Spleen (tissue), 11 donors: ENCODE measurements around the gene PCGF3. TPM values are rescaled to one million over a fixed set of nuclear protein-coding genes. Genes with fewer than 3 reads are reported as not detected.

Source experiments
- DNase-seq: peaks from one replicate; pipeline ENCODE4 v3.0.0-alpha.2; 2020
- H3K27ac ChIP-seq, 8 donors: fragments of 200-600 bp; sonication (generic) in 7 of 8; 1 replicate in 4 of 8; 2 replicates in 4 of 8; pipeline versions ENCODE4 v1.5.0 to v1.8.0; 2016 to 2021; ENCODE audit warnings: inconsistent platforms in 4 of 8, mild to moderate bottlenecking in 4 of 8, moderate library complexity in 1 of 8
- H3K27me3 ChIP-seq, 7 donors: fragments of 200-600 bp; sonication (generic) in 6 of 7; replicated peaks in 1 of 7; 1 replicate in 4 of 7; 2 replicates in 3 of 7; pipeline versions ENCODE4 v1.5.0 to v1.8.0; 2016 to 2021; ENCODE audit warnings: inconsistent platforms in 3 of 7, mild to moderate bottlenecking in 1 of 7
- H3K36me3 ChIP-seq, 6 donors: fragments of 200-600 bp; sonication (generic) in 5 of 6; 1 replicate in 4 of 6; 2 replicates in 2 of 6; pipeline versions ENCODE4 v1.5.0 to v1.8.0; 2016 to 2021; ENCODE audit warnings: inconsistent platforms in 2 of 6
- H3K4me1 ChIP-seq, 6 donors: fragments of 200-600 bp; sonication (generic) in 5 of 6; 1 replicate in 3 of 6; 2 replicates in 3 of 6; pipeline versions ENCODE4 v1.5.0 to v1.8.0; 2016 to 2021; ENCODE audit warnings: inconsistent platforms in 3 of 6
- H3K4me3 ChIP-seq, 8 donors: fragments of 200-600 bp; sonication (generic) in 7 of 8; 1 replicate in 4 of 8; 2 replicates in 4 of 8; pipeline versions ENCODE4 v1.5.0 to v1.8.0; 2016 to 2021; ENCODE audit warnings: inconsistent platforms in 4 of 8, mild to moderate bottlenecking in 4 of 8, moderate library complexity in 2 of 8
- H3K9me3 ChIP-seq, 8 donors: fragments of 200-600 bp; sonication (generic) in 7 of 8; 1 replicate in 4 of 8; 2 replicates in 4 of 8; pipeline versions ENCODE4 v1.5.0 to v1.8.0; 2016 to 2021; ENCODE audit warnings: inconsistent platforms in 4 of 8
- CTCF ChIP-seq, 11 experiments: fragments of 200-600 bp in 7 of 11; fragments of 450-650 bp in 4 of 11; sonication (generic) in 4 of 11; IDR thresholded peaks in 8 of 11; conservative IDR thresholded peaks in 3 of 11; 1 replicate in 7 of 11; 2 replicates in 4 of 11; pipeline versions ENCODE4 v1.4.0 to v1.8.0; 2016 to 2021; ENCODE audit warnings: antibody characterized with exemption in 11 of 11, inconsistent platforms in 4 of 11, mild to moderate bottlenecking in 1 of 11
- POLR2A ChIP-seq, 3 donors: fragments of 450-650 bp; IDR thresholded peaks; one replicate each; pipeline ENCODE4 v1.5.1; 2017; ENCODE audit warnings: antibody characterized with exemption in 3 of 3, mild to moderate bottlenecking in 1 of 3
- POLR2AphosphoS5 ChIP-seq, 3 donors: sonication (generic); formaldehyde crosslinking; IDR thresholded peaks; one replicate each; pipeline ENCODE4 v1.5.1; 2017; ENCODE audit warnings: antibody characterized with exemption in 3 of 3
- WGBS, 5 donors: extraction: QIAGEN DNeasy Blood & Tissue Kit in 3 of 5; methylation state at CpG; one replicate each; pipeline versions ENCODE4 v1.1.5 to v1.1.7; 2013 to 2018; 5-methylcytosine and 5-hydroxymethylcytosine counted together
- intact Hi-C: fragments of 100-400 bp; cut with DNase I; formaldehyde crosslinking; loops from one replicate; pipeline ENCODE4 v1.15.0; 2023; ENCODE audit warnings: low total_unique reads
- polyA plus RNA-seq, 3 donors: library from polyadenylated mRNA; stranded (reverse); fragments of 200-250 nt; gene quantifications; one replicate each; pipeline ENCODE4 v1.2.1, GENCODE V29; 2013
- total RNA-seq, 7 donors: library from RNA; depleted of rRNA in 3 of 7; stranded (reverse); fragments of >200 nt in 3 of 7; fragmentation: NEBNext Ultra II Directional in 4 of 7; extraction: Animal tissue kit (Norgen Biotek cat#: 25700) in 4 of 7; gene quantifications; one replicate each; pipeline versions ENCODE4 v1.1.0 to v1.2.1, GENCODE V29; 2016 to 2021
- donor health status: healthy with polysubstance abuse.
- donor health status: DM: no; HTN: no; CAD: no; lungs with moderate emphysema.
- donor health status: DM: no; HTN: no; CAD: no.
- donor health status: Bipolar disorder and iron deficiency.
- donor health status: healthy.
- donor health status: DM: no; HTN: no; CAD: no.
- donor health status: DM: yes; HTN: yes; CAD: no.

PCGF3 gene
- total and polyA plus RNA-seq, 10 donors = 29.7 to 102 (median 69.4) TPM

GRCh38 chr4:663438-664428 lies 41.9 kb upstream of the PCGF3 start:
- Histone ChIP-seq H3K4me1 (peaks cover 3 to 34% (median 19%) of the 10 kb centered on the region in 6 donors), H3K4me3 (peak overlapping the region; percentile 52 to 98 (median 78)), H3K9me3 (no peaks in the 10 kb centered on the region), H3K36me3 (peaks cover 0 to 8% (median 0%) of the 10 kb centered on the region in 6 donors), H3K27me3 (no peaks in the 10 kb centered on the region), H3K27ac (peak overlapping the region; percentile 74 to 93 (median 81))
- TF ChIP-seq POLR2A (IDR thresholded peaks at IDR 0.05) (no peak), POLR2AphosphoS5 (IDR thresholded peaks at IDR 0.05) (peak; percentile 78 to 84 (median 81)), CTCF (IDR thresholded peaks at IDR 0.05 in 8 of 11, conservative IDR thresholded peaks at IDR 0.05 in 3 of 11) (peak in 2 of 11 experiments; percentile 8 to 26)
- 1 to 5% (median 1%) methylated on average over 23 to 80 of the region's 80 CpGs for WGBS, 5 donors
- intact Hi-C loops = no loop called here
- peak; percentile 95 for DNase-seq

- H3K4me1 ChIP-seq = peaks cover 3 to 34% (median 19%) of the 10 kb centered on the region in 6 donors
- intact Hi-C loops = no loop called here
- H3K27me3 ChIP-seq = no peaks in the 10 kb centered on the region
- DNase-seq = peak; percentile 76
- no peaks in the 10 kb centered on the region for H3K9me3 ChIP-seq
- H3K36me3 ChIP-seq = peaks cover 0 to 8% (median 0%) of the 10 kb centered on the region in 6 donors
- H3K27ac ChIP-seq = no peak overlapping the region
- H3K4me3 ChIP-seq = peak overlapping the region in 3 of 8 donors; percentile 69 to 98 (median 92)
- TF ChIP-seq POLR2AphosphoS5 (IDR thresholded peaks at IDR 0.05) = no peak
- no peak for TF ChIP-seq POLR2A (IDR thresholded peaks at IDR 0.05)
- TF ChIP-seq CTCF (IDR thresholded peaks at IDR 0.05 in 8 of 11, conservative IDR thresholded peaks at IDR 0.05 in 3 of 11) = no peak
- WGBS, 5 donors = 95 to 98% (median 97%) methylated on average over 16 to 24 of the region's 24 CpGs
Measured at GRCh38 chr4:664713-665231, 40.9 kb upstream of the PCGF3 start.

GRCh38 chr4:665381-665750 lies 40.3 kb upstream of the PCGF3 start:
- no peak for DNase-seq
- H3K27ac ChIP-seq = no peak overlapping the region
- no peak overlapping the region for H3K4me3 ChIP-seq
- intact Hi-C loops = no loop called here
- H3K4me1 ChIP-seq = peaks cover 3 to 34% (median 19%) of the 10 kb centered on the region in 6 donors
- 86 to 92% (median 90%) methylated on average over 10 to 12 of the region's 12 CpGs for WGBS, 5 donors
- H3K9me3 ChIP-seq = no peaks in the 10 kb centered on the region
- peaks cover 0 to 14% (median under 1%) of the 10 kb centered on the region in 6 donors for H3K36me3 ChIP-seq
- TF ChIP-seq CTCF (IDR thresholded peaks at IDR 0.05 in 8 of 11, conservative IDR thresholded peaks at IDR 0.05 in 3 of 11) = no peak
- TF ChIP-seq POLR2A (IDR thresholded peaks at IDR 0.05) = no peak
- no peak for TF ChIP-seq POLR2AphosphoS5 (IDR thresholded peaks at IDR 0.05)
- H3K27me3 ChIP-seq = no peaks in the 10 kb centered on the region
